ENCODE measurements around the gene DDX42.
"Not testable (repeated sequence)": the region's sequence is repeated elsewhere in the genome, so short reads cannot be mapped to it uniquely, and the experiment has no call there.

DDX42 gene

GRCh38 chr17:63842173-63842539 is 68.2 kb downstream of the DDX42 start:
- no peak for DNase-seq

- DNase-seq, result peak; percentile 99
Observed at GRCh38 chr17:63842540-63843386, 68.8 kb downstream of the DDX42 start, which contains the start of gene SMARCD2. Gene SMARCD2 (minus strand): TSS chr17:63842685. CDS start chr17:63842674, 11 bp downstream.

DNA sequence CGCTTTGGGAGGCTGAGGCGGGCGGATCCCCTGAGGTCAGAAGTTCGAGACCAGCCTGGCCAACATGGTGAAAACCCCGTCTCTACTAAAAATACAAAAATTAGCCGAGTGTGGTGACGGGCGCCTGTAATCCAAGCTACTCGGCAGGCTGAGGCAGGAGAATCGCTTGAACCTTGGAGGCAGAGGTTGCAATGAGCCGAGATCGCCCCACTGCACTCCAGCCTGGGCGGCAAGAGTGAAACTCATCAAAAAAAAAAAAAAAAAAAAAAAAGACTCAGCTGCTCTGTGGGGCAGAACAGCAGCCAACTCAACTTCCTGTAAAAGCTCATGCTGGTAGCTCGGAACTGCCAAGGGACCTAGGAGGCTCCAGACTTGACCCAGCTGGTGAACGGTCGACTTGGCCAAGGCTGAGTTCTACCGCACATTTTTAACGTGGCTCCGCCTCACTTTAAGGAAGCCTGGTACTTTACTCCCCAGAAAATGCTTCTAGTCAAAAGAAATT is 69.5 kb downstream of the DDX42 start:
- peak; percentile 24 for DNase-seq

DNA sequence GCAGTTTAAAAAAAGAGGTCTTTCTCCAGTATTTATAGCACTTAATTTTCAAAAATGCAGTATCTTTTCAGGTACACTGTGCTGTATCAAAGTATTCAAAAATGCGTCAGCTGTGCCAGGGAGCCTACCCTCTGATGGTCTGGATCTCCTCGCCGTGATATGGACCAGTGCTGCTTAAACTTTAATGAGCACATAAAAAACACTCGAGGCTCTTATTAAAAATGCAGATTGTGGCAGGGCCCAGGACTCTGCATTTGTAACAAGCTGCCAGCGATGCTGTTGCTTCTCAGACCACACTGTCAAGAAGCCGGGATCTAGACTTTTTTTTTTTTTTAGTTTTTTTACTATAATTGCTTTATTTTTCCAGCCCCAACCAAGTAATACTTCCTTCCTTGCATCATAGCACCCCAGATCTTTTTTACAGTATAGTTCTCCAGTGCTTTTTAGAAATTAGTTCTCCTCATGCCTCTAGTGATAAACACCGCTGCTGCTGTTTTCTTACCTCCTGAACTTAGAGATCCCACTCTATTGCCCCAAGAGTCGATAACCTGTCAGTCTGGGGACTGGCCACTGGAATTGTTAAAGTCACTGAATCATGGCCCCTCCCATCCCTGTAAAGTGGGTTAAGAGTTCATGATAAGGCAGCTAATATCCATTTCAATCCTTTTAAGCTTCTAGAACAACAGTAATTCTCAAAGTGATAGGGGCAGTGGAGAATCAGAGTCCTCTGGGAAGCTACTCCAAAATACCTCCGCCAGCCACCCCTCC is 70.1 kb downstream of the DDX42 start:
- no peak for DNase-seq

DNA sequence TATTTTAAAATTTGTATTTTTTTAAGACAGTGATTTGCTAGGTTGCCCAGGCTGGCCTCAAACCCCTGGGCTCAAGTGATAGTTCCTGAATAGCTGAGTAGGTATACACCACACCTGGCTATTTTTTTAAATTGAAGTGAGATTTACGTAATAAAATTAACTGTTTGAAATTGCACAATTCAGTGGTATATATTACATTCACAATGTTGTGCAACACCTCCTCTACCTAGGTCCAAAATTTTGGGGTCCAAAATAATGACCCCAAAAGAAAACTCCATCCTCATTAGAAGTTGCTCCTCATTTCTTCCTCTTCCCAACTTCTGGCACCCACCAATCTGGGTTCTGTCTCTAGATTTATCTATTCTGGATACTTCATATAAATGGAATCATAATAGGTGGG is 71.5 kb downstream of the DDX42 start:
- no peak for DNase-seq

GRCh38 chr17:63847525-63848249 is 73.7 kb downstream of the DDX42 start:
- DNase-seq, result no peak

DNA sequence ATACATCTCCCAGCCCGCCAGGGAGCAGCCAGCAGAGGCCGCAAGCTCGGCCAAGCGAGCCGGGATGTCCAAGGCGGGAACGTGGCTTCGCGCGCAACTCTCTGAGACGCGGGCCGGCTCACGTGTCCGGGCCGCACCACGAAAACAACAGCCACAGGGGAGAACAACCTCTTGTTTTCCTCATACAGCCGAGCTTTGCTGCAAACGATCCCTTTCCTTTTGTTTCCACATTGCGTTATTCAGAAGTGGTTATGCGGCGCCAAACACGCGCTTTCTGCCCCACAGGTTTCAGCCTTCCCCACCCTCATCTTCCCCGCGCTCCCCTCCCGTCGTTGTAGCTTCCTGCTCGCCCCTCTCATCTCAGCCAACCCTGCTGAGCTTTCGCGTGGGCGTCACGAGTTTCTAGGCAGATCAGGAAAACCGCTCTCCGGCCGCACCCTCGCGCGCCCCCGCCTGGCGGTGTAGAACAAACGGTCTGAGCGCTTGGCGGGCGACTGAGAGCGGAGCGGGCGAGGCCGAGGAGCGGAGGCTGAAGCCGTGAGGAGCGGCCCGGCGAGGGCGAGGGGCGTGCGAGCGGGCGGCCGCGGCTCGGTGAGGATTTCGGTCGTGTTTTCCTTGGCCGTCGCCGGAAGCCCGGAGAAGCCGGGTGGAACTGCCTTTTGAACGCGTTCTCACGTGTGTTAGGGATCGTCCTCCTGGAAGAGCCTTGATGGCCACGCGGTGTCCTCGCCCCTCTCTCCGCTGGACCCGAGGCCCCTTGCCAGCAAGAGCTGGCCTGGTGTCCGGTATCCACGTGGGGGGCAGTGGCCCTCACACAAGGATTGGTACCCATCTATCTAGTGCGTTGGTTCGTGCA is 75.1 kb downstream of the DDX42 start:
- peak; percentile 91 for DNase-seq

GRCh38 chr17:63850401-63850800 is 76.4 kb downstream of the DDX42 start:
- DNase-seq, result no peak

GRCh38 chr17:63853260-63853659 is 79.3 kb downstream of the DDX42 start:
- DNase-seq, result no peak

DNA sequence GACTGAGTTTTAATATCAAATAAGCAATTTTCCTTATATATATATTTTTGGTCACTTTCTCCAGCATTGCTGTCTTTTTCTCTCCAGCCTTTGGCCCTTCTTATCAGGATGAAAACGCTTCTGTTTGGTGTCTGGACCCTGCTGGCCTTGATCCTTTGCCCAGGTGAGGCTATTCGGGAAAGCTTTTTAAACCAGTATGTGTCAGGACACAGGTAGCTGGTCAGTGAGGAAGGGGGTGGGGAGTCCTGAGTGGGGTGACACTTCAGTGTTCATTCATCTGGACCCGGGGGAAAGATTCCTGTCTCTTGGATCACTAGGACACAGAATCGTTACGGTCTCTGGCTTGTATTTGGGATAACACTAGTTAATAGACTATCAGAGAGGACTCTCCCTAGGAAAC is 80.7 kb downstream of the DDX42 start:
- DNase-seq, result no peak

DNA sequence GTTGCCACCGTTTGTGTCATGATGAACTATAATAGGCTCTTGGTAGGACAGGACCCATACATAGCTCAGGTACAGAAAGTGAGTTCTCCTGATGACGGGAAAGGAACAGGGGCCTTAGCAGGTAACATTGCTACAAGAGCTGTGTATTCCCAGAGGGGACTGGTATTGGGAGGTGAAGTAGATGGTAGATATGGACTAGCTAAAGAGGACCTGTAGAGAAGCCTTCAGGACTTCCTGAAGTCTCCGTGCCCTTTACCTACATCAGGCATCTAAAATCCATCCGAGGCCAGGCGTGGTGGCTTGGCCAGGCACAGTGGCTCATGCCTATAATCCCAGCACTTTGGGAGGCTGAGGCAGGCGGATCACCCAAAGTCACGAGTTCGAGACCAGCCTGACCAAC is 81.2 kb downstream of the DDX42 start:
- DNase-seq, result no peak

DNA sequence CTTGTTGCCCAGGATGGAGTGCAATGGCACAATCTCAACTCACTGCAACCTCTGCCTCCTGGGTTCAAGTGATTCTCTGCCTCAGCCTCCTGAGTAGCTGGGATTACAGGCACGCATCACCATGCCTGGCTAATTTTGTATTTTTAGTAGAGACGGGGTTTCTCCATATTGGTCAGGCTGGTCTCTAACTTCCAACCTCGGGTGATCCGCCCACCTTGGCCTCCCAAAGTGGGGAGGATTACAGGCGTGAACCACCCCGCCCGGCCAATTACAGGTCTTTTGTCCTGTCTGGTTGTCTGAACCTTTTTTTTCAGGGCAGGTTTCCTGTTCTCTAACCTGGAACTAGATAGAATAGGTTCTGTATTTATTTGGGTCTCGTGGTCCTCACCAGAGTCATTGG is 82.5 kb downstream of the DDX42 start:
- not testable (repeated sequence) for DNase-seq

DNA sequence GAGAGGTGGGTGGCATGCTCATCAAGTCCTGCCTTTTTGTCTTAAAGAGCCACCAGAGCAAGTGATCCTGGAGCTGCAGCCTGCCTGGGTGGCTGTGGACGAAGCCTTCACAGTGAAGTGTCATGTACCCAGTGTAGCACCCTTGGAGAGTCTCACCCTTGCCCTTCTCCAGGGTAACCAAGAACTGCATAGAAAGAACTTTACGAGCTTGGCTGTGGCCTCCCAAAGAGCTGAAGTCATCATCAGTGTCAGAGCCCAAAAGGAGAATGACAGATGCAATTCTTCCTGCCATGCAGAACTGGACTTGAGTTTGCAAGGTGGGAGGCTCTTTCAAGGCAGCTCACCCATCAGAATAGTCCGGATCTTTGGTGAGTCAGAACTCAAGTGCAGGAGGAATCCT is 85.3 kb downstream of the DDX42 start:
- DNase-seq, result no peak

- not testable (repeated sequence) for DNase-seq
Observed at GRCh38 chr17:63866625-63867024, 92.7 kb downstream of the DDX42 start.
